Caki2 (cell line): ENCODE results near the gene POP4. TPM values are rescaled to one million over a fixed set of nuclear protein-coding genes. Genes with fewer than 3 reads are reported as not detected.
A peak's percentile ranks its signal among the peaks of the same experiment; 100 is the strongest.
"Not testable (repeated sequence)": the region's sequence is repeated elsewhere in the genome, so short reads cannot be mapped to it uniquely, and the experiment has no call there.

Experiments
- DNase-seq: peaks from one replicate; pipeline ENCODE4 v3.0.0-alpha.2; 2015; ENCODE audit warnings: low read depth
- in situ Hi-C: cut with HindIII; loops from 2 replicates; pipeline ENCODE4 v1.10.0; 2016; ENCODE audit warnings: low sequenced_read_pairs, low pct_unique_long_range_greater_than_20kb, mixed read lengths
- total RNA-seq: library from RNA; depleted of rRNA; stranded (reverse); fragments of >200 nt; shearing (Covaris generic); gene quantifications from 2 replicates; pipeline ENCODE4 v1.2.3, GENCODE V29; 2014; ENCODE audit warnings: low replicate concordance; rRNA removed

POP4 gene, protein sequence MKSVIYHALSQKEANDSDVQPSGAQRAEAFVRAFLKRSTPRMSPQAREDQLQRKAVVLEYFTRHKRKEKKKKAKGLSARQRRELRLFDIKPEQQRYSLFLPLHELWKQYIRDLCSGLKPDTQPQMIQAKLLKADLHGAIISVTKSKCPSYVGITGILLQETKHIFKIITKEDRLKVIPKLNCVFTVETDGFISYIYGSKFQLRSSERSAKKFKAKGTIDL
- total RNA-seq = 141 and 190 TPM in 2 replicates

DNA sequence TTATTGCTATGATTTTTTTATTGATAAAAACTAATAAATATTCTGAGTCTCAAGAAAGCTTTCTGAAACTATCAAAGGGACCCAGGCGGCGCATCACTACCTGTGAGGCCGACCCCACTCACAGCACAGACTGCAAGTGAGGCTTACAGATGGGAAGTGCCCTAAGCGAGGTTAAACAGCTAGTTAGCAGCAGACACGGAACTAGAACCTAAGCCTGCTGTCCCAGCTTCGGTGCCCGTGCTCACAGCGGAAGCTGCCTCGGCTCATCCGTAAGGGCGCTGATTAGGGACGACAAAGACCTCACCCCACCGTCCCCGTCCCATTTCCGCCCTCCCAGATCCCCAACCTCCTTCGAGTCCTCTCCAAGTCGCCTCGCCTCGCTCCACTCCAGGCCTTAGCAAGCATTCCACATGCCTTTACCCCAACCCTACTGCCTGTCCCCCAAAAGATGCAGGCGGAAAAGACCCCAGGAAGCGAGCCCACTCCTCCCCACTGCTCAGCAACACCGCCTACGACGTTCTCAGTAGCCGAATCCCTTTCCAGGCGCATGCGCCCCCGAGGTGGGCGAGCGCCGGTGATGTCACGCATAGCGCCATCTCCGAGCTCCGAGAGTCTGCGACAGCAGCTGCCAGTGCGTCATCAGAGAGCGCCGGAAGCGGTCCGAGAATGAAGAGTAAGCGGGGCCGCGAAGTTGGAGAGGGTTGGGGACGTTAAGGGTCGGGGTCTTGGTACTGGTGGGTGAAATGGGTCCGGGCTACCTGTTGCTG, at the start of gene POP4:
Gene POP4 (plus strand): TSS at position 631 of the 767 bp plus-strand sequence. CDS start 36 bp downstream, at position 667.
- in situ Hi-C loops = loop anchor here (10.0 to 25.0 kb wide), 2 partner anchors 109 to 331 kb away; partner anchors contain the start of genes C19orf12 and URI1
- peak; percentile 89 for DNase-seq

DNA sequence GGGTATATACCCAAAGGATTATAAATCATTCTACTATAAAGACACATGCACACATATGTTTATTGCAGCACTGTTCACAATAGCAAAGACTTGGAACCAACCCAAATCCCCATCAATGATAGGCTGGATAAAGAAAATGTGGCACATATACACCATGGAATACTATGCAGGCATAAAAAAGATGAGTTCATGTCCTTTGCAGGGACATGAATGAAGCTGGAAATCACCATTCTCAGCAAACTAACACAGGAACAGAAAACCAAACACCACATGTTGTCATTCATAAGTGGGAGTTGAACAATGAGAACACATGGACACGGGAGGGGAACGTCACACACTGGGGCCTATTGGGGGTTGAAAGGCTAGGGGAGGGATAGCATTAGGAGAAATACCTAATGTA, 47.0 kb upstream of the POP4 start:
- in situ Hi-C loops, DNase-seq: not testable (repeated sequence)

DNA sequence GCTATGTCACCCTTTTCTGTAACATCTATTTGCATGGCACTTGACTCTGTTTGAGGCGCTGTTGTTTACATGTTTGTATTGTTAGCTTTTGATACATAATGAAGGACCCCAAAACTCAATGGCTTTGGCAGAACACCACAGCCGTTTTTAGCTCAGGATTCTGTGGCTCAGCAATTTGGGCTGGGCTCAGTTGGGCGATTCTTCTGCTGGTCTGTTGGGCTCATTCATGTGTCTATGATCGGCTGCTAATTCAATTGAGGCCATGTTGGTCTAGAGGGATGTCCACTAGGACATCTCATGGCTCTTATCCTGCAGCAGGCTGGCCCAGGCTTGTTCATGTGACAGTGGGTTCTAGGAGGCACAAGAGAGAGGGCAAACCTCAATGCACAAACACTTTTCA, 46.3 kb upstream of the POP4 start:
- no peak for DNase-seq
- in situ Hi-C loops = no loop called here

DNA sequence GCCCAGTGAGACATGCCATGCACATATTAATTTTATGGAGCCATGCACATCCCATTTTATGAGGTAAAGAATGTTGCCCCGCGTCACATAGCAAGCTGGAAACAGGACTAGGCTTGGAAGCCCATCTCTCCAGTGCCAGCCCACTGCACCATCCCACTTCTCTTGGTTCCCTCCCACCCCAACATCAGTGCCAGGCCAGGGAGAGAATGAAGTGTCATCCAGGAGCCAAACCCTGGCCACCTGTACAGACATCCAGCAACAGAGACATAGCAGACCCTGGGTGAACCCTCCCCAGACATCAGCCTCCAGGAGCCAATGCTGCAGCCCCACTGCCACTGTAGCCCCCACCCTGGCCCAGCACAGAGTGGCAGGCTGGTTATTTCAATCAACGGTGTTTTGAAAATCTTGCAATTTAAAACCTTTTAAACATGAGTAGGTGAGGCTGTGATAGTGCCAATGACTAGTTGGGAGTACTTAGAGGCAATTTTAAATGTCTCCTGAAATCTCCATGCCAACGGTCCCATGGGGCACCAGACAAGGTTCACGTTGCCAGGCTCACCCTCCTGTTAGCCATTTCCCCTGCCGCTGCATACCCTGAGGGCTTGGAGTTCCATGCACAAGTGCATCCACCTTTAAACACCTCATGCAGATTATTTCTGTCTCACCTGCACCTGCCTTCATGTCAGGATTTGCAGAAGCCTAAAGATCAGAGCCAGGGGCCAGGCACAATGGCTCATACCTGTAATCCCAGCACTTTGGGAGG, 45.6 kb upstream of the POP4 start:
- in situ Hi-C loops = no loop called here
- DNase-seq = no peak

DNA sequence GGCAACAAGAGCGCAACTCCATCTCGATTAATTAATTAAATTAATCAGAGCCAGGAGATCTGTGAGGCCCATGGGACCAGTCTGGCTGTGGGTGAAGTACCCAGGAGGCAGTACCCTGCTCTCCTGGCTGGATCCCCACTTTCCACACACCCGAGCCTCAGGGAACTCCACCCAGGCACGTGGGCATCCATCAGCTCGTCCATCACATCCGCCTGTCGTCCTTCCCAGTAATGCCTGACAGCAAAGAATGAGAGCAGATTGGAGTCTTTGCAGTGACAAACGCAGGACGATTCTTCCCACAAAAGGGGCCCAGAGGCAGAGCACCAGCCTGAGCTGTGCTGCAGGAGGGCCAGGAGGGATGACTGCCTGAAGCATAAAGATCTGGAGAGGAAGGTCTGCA, 44.5 kb upstream of the POP4 start:
- in situ Hi-C loops = no loop called here
- no peak for DNase-seq

DNA sequence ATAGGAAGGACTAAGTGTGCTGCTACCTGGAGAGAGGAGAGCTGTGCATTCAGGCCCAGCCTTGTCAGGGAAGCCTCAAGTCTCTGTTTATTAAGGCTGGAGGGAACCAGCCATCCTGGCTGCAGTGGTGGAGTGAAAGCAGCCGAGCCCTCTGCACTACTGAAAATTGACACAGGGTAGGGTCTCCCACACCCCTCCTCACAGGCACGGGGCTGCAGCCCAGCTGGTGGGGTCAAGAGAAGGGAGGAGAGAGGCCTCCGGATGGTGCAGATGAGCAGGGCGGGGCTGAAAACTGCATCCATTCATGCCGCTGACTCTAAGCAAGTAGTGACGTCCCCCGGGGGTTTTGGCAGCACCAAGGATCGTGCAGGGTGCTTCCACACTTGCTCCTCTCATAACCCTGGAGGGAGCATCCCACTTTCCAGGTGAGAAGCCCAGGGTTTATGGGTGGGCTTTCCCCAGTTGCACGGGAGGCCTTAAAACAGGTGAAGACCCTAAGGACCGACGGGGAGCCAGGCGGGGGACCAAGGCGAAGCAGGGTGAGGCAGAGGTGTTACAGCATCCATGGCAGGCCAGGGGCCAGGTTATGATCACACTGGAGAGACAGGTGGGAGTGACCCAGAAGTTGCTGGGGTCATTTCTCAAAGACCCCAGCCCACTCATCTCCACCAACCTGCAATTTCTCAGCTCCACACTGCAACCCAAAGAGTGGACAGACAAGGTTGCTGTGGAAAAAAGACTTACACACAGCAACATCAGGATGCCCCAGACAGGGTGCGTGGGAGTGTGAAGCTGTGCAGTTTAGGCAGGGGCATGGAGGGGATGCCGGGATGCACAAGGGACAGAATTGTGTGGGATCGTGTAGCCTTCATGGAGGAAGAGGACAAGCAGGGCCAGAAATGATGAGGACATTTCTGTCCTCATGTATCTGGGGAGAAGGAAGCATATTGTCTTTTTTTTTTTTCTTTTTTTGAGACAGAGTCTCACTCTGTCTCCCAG, 43.5 kb upstream of the POP4 start:
- no peak for DNase-seq
- in situ Hi-C loops = no loop called here

DNA sequence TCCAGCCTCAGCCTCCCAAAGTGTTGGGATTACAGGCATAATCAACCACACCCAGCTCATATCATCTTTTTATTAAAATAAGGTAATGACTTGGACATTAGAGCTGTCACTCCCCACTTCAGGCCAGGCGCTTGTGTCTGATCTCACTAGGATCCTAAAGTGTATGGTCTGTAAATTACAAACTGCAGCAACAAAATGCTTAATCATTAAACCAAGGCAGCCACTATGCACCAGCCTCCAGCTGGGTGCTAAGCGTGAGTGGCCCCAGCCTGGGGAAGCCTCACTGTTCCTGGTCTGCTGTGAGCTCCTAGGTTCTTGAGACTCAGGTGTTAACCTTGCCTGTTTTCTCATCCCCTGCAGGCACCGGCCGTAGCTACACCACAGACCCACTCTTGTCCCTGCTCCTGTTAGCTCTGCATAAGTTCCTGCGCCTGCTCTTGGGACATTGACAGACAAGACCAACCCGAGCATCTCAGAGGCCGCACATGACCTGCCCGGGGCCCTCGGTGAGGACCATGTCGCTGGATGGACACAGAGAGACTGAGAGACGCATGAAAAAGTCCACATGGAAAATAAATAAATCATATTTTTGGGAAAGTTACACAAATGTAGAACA, 42.5 kb upstream of the POP4 start:
- DNase-seq = no peak
- in situ Hi-C loops = no loop called here

DNA sequence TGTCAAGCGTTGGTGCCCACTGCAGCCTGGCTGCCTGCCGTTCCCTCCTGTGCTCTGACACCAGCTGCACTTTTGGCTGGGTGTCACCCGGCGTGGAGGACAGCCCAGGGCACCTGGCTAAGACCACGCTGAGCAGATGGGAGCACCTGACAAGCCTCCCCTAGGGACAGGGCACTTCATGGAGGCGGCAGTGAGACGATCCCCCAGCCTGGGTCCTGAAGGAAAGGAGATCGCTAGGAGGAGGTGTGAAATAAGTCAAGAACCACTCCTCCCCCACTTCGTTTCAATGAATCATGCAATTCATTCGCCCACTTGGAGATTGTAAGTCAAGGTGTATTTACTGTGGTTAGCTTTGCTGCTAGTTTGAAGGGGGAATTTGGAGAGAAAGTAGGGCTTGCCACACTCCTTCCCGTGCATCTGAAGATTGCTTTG, 41.5 kb upstream of the POP4 start:
- DNase-seq = no peak
- in situ Hi-C loops = no loop called here

DNA sequence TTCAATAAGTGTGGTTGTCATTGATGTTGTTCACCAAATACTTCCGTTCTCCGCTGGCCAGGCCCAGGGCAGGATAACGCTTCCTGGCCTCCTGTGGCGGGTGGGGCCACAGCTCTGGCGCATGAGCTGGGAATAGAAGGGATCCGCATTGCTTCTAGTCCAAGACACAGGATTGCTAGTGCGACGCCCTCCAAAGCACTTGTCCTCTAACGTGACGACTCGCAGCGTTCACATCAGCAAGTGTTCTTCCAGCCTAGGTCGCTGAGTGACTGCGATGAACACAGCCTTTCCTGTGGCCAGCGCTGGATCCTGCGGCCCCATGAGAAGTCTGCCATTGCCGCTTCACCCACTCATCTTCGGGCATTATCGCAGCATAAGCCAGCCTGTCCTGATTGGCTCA, 40.9 kb upstream of the POP4 start:
- in situ Hi-C loops = no loop called here
- no peak for DNase-seq

DNA sequence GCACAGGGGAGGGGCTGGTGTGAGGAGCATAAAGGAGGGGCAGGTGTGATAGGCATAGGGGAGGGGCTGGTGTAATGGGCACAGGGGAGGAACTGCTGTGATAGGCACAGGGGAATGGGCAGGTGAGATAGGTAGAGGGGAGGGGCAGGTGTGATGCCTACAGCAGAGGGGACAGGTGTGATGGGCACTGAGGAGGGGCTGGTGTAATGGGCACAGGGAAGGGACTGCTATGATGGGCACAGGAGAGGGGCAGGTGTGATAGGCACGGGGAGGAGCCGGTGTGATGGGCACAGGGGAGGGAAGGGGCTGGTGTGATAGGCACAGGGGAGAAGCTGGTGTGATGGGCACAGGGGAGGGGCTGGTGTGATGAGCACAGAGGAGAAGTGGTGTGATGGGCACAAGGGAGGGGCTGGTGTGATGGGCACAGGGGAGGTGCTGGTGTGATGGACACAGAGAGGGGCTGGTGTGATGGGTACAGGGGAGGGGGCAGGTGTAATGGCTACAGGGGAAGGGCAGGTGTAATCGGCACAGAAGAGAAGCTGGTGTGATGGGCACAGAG, 39.5 kb upstream of the POP4 start:
- in situ Hi-C loops = no loop called here
- DNase-seq = no peak

DNA sequence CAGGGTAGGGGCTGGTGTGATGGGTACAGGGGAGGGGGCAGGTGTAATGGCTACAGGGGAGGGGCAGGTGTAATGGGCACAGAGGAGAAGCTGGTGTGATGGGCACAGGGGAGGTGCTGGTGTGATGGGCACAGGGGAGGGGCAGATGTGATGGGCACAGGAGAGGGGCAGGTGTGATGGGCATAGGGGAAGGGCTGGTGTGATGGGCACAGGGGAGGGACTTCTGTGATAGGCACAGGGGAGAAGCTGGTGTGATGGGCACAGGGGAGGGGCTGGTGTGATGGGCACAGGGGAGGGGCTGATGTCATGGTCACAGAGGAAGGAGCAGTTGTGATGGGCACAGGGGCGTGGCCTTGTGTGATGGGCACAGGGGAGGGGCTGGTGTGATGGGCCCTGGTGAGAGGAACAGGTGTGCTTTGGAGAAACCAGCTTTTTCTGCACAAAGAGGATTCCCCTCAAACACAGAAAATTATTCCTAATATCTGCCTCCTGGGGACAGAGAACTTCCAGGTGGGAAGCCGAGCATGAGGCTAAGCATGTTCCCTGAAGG, 38.6 kb upstream of the POP4 start:
- no peak for DNase-seq
- in situ Hi-C loops = no loop called here

DNA sequence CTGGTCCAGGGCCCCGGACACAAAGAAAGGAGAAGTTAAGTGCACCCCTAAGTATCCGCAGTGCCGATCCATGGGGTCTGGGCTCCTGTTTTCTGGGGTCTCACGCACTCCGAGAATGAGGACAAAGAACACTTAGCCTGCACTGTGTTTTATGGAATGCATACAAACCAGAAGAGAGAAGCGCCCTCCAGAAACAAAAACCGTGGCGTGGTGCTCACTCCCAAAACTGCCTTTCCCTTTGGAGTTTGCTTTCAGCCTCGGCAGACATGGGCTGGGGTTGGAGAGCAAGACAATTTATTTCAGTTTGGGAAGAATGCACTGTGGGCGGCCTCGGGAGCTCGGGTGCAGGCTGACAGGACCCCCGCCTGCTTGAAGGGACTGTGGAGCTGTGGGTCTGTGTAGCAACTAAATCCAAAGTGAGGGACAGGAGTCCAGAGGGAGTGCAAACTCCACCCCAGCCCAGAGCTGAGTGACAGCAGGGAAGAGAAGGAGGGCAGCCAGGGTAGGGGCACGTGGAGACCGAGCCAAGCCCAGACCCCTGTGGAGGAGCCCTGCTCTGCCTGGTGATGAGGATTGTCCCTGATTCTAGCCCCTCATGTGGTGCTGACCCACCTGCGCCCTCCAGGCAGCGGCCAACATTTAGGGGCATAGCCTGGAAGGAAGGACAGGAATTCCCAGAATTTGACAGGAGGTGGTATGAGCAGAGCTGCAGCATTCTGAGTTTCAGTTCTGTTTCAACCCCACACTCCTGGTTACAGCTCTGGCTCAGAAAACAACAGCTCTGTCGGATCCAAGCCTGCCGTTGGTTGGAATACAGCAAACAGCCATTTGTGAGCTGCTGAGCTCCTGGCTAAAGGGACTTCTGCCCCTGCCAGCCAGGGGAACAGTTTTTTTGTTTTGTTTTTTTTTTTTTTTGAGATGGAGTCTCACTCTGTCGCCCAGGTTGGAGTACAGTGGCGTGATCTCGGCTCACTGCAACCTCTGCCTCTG, 37.8 kb upstream of the POP4 start:
- DNase-seq = no peak
- in situ Hi-C loops = no loop called here

DNA sequence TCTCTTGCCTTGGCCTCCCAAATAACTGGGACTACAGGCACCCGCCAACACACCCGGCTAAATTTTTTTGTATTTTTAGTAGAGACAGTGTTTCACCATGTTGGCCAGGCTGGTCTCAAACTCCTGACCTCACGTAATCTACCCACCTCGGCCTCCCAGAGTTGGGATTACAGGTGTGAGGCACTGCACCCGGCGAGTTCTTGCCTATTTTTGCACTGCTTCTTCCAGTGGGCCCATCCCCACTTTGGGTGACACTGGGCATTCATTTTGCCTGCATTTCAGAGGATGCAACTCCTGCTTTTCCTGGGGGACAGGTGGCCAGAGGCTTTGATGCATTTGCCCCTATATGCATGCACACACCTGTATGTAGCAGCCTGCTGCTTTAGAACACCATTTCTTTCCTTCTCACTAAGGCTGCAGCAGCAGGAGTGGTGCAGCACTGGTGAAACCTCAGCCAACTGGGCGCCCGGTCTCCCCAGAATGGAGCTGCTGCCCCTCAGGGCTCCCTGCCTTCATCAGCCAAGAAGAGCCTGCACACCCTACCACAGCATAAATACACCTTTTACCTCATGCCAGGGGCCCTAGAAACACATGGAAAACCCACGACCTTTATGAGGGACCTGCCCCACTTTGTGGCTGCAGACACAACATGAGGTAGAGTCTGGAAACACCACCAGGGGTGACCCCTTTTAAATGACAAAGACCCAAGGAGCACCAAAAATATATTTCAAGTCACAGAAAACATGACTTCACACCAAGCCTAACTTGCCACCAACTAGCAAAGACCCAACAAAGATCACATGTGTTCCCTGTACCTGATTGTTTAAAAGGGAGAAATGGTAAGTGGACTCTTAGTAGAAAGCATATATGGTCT, 36.8 kb upstream of the POP4 start:
- no peak for DNase-seq
- in situ Hi-C loops = no loop called here

DNA sequence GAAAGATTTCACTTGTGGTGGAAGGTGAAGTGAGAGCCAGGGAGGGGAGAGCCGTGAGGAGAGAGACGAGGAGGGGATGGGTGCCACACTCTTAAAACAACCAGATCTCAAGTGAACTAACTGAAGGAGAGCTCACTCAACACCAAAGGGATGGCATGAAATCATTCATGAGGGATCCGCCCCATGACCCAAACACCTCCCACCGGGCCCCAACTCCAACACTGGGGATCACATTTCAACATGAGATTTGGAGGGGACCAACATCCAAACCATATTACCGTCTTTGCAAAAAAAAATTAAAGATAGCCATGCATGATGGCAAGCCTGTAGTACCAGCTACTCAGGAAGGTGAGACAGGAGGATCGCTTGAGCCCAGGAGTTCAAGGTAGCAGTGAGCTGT, 34.9 kb upstream of the POP4 start:
- in situ Hi-C loops = no loop called here
- DNase-seq = no peak

DNA sequence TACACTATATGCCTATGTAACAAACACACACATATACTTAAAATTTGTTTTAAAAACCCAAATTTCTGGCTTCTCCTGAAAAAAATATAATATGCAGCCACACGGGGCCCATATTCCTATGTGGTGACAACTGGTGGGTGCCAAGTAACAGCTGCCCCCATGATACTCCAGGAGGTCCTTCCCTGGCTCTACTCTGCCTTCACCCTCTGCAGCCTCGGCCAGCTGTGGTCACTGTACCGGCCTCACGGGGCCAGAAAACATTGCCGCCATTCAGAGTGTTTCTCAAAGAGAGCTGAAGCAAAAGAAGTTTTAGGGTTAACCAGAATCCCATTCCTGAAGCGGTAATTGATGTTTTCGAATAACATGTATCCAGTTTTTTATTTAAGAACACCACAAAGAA, 32.6 kb upstream of the POP4 start:
- in situ Hi-C loops = no loop called here
- DNase-seq = no peak
